ENCODE measurements around the gene TRPC4AP. TPM values are rescaled to one million over a fixed set of nuclear protein-coding genes. Genes with fewer than 3 reads are reported as not detected.

Gene TRPC4AP
- total RNA-seq, 3 donors from 2014 or later (not counting 1 experiment from before 2014, with no cell fraction given): 72.3 to 79.0 (median 74.4) TPM

DNA sequence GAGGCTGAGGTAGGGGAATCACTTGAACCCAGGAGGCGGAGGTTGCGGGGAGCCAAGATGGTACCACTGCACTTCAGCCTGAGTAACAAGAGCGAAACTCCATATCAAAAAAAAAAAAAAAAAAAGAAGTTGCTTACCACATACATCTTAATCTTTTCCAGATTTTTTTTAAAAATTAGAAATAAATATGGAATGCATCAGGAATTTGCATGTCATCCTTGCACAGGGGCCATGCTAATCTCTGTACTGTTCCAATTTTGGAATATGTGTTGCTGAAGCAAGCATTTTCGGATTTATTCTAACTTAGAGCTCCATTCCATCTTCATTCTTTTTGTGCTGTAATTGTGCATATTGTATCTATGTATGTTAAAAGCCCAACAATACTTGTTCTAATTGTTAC, 62.5 kb downstream of the TRPC4AP start:
- H3K27me3 ChIP-seq (ENCODE audit: control insufficient read depth, insufficient read depth, low read length): no peaks in the 10 kb centered on the region
- no peaks in the 10 kb centered on the region for H3K9me3 ChIP-seq (ENCODE audit: control insufficient read depth, insufficient read depth, low read length)
- DNase-seq: no peak
- no peak overlapping the region for H3K27ac Mint-ChIP-seq
- H3K27me3 Mint-ChIP-seq (ENCODE audit: low read depth in 2 of 2): no peaks in the 10 kb centered on the region
- H3K27ac ChIP-seq (ENCODE audit: low read length): no peak overlapping the region
- no peaks in the 10 kb centered on the region for H3K4me1 ChIP-seq (ENCODE audit: control insufficient read depth, insufficient read depth, low read length)
- H3K36me3 Mint-ChIP-seq: peaks cover 20% of the 10 kb centered on the region
- H3K36me3 ChIP-seq (ENCODE audit: control insufficient read depth, insufficient read depth, low read length): peaks cover 51% of the 10 kb centered on the region
- intact Hi-C loops (cut with micrococcal nuclease): loop anchor here (10.0 kb wide), 1 partner anchor 905 kb away; no protein-coding TSS in a partner anchor
- H3K4me1 Mint-ChIP-seq: no peaks in the 10 kb centered on the region
- no peaks in the 10 kb centered on the region for H3K9me3 Mint-ChIP-seq
- no CpG with 5 or more reads among the region's 4 CpGs for WGBS (ENCODE audit: insufficient coverage)
- no peak for ATAC-seq
- TF ChIP-seq CTCF (IDR thresholded peaks at IDR 0.05): no peak
- H3K4me3 ChIP-seq (ENCODE audit: low read length): no peak overlapping the region
- no peak overlapping the region for H3K4me3 Mint-ChIP-seq

DNA sequence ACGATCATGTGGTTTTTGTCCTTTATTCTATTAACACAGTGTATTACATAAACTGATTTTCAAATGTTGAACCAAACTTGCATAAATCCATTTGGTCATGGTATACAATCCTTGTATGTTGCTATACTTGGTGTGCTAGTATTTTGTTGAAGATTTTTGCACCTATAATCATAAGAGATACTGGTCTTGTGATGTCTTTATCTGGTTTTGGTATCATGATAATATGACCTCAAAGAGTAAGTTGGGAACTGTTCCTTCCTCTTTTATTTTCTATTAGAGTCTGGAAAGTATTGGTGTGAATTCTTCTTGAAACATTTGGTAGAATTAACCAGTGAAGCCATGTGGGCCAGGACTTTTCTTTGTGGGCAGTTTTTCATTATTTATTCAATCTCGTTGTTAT, 65.3 kb downstream of the TRPC4AP start:
- no peaks in the 10 kb centered on the region for H3K4me1 Mint-ChIP-seq
- H3K27ac Mint-ChIP-seq: peak overlapping the region in 1 of 2 donors; percentile 23
- peaks cover 12% of the 10 kb centered on the region for H3K36me3 Mint-ChIP-seq
- H3K4me3 ChIP-seq (ENCODE audit: low read length): no peak overlapping the region
- no peaks in the 10 kb centered on the region for H3K27me3 ChIP-seq (ENCODE audit: control insufficient read depth, insufficient read depth, low read length)
- H3K27ac ChIP-seq (ENCODE audit: low read length): no peak overlapping the region
- no peaks in the 10 kb centered on the region for H3K27me3 Mint-ChIP-seq (ENCODE audit: low read depth in 2 of 2)
- 90% methylated on average over 2 of the region's 2 CpGs for WGBS (ENCODE audit: insufficient coverage)
- ATAC-seq (no peak), DNase-seq (no peak)
- H3K4me3 Mint-ChIP-seq: no peak overlapping the region
- intact Hi-C loops (cut with micrococcal nuclease): no loop called here
- no peaks in the 10 kb centered on the region for H3K4me1 ChIP-seq (ENCODE audit: control insufficient read depth, insufficient read depth, low read length)
- no peaks in the 10 kb centered on the region for H3K9me3 ChIP-seq (ENCODE audit: control insufficient read depth, insufficient read depth, low read length)
- peaks cover 40% of the 10 kb centered on the region for H3K36me3 ChIP-seq (ENCODE audit: control insufficient read depth, insufficient read depth, low read length)
- H3K9me3 Mint-ChIP-seq: no peaks in the 10 kb centered on the region
- no peak for TF ChIP-seq CTCF (IDR thresholded peaks at IDR 0.05)

GRCh38 chr20:35025116-35025515, 67.5 kb downstream of the TRPC4AP start:
- no peak for TF ChIP-seq CTCF (IDR thresholded peaks at IDR 0.05)
- DNase-seq: no peak
- peaks cover 41% of the 10 kb centered on the region for H3K36me3 ChIP-seq (ENCODE audit: control insufficient read depth, insufficient read depth, low read length)
- intact Hi-C loops (cut with micrococcal nuclease): no loop called here
- H3K4me1 ChIP-seq (ENCODE audit: control insufficient read depth, insufficient read depth, low read length): no peaks in the 10 kb centered on the region
- H3K27me3 ChIP-seq (ENCODE audit: control insufficient read depth, insufficient read depth, low read length): no peaks in the 10 kb centered on the region
- WGBS (ENCODE audit: insufficient coverage): 100% methylated on average over 2 of the region's 3 CpGs
- H3K27ac Mint-ChIP-seq: no peak overlapping the region
- no peaks in the 10 kb centered on the region for H3K27me3 Mint-ChIP-seq (ENCODE audit: low read depth in 2 of 2)
- no peak overlapping the region for H3K4me3 Mint-ChIP-seq
- no peaks in the 10 kb centered on the region for H3K9me3 Mint-ChIP-seq
- H3K4me1 Mint-ChIP-seq: peaks cover 0 to under 1% of the 10 kb centered on the region in 2 donors
- no peak overlapping the region for H3K4me3 ChIP-seq (ENCODE audit: low read length)
- H3K36me3 Mint-ChIP-seq: no peaks in the 10 kb centered on the region
- H3K27ac ChIP-seq (ENCODE audit: low read length): no peak overlapping the region
- no peak for ATAC-seq
- no peaks in the 10 kb centered on the region for H3K9me3 ChIP-seq (ENCODE audit: control insufficient read depth, insufficient read depth, low read length)

DNA sequence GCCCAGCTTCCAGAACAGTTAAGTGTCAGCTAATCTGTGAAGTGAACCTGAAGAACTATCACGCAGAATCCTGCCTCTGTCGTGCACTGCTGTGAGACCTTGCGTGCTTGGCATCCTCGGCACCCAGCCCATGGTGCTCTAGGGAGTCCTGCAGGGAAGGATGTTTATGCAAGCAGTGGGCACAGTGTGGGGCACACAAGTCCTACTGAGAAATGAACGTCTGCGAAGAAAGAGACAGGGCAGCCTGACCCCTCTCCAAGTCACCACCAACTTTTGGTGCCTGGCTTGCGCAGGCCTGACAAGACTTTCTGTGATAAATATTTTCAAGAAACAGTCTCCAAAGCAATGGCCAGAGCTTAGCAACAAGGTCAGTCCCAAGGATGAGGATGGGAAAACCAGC, 69.0 kb downstream of the TRPC4AP start:
- H3K36me3 Mint-ChIP-seq: no peaks in the 10 kb centered on the region
- no peaks in the 10 kb centered on the region for H3K9me3 Mint-ChIP-seq
- no peak overlapping the region for H3K27ac Mint-ChIP-seq
- Histone ChIP-seq H3K9me3 (ENCODE audit: control insufficient read depth, insufficient read depth, low read length) (no peaks in the 10 kb centered on the region), H3K36me3 (ENCODE audit: control insufficient read depth, insufficient read depth, low read length) (peaks cover 50% of the 10 kb centered on the region), H3K27me3 (ENCODE audit: control insufficient read depth, insufficient read depth, low read length) (no peaks in the 10 kb centered on the region), H3K27ac (ENCODE audit: low read length) (no peak overlapping the region), H3K4me3 (ENCODE audit: low read length) (no peak overlapping the region), H3K4me1 (ENCODE audit: control insufficient read depth, insufficient read depth, low read length) (no peaks in the 10 kb centered on the region)
- ATAC-seq (no peak), DNase-seq (no peak)
- H3K27me3 Mint-ChIP-seq (ENCODE audit: low read depth in 2 of 2): no peaks in the 10 kb centered on the region
- H3K4me3 Mint-ChIP-seq: no peak overlapping the region
- WGBS (ENCODE audit: insufficient coverage): 97% methylated on average over 7 of the region's 7 CpGs
- intact Hi-C loops (cut with micrococcal nuclease): no loop called here
- peaks cover 0 to 5% of the 10 kb centered on the region in 2 donors for H3K4me1 Mint-ChIP-seq
- no peak for TF ChIP-seq CTCF (IDR thresholded peaks at IDR 0.05)
